ENCODE measurements around the gene PTEN. TPM values are rescaled to one million over a fixed set of nuclear protein-coding genes. Genes with fewer than 3 reads are reported as not detected.
"Not testable (repeated sequence)": the region's sequence is repeated elsewhere in the genome, so short reads cannot be mapped to it uniquely, and the experiment has no call there.

PTEN gene
- total RNA-seq, 3 donors from 2014 or later = 178 to 366 (median 186) TPM

DNA sequence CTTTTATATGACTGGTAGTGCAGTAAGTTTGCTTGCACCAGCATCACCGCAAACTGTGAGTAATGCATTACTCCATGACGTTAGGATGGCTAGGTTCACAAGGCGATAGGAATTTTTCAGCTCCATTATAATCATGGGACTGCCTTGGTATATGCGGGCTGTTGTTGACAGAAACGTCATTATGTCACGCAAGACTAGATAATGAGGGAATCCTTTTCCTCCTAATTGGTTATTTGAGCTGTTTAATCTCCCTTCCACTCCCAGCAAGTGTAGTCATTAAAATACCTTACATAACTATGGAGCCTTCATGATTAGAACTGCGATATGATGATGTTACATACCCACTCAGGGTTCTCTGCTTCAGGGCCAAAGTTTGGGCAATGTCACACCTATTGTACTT lies 17.4 kb upstream of the PTEN start:
- intact Hi-C loops (cut with DNase I; ENCODE audit: low total_unique reads) = no loop called here
- no peak for DNase-seq (ENCODE audit: low spot score in 2 of 2)
- Histone ChIP-seq H3K4me1 (no peaks in the 10 kb centered on the region), H3K9me3 (no peaks in the 10 kb centered on the region), H3K27me3 (no peaks in the 10 kb centered on the region), H3K36me3 (no peaks in the 10 kb centered on the region), H3K4me3 (no peak overlapping the region), H3K27ac (no peak overlapping the region)
- TF ChIP-seq POLR2A (IDR thresholded peaks at IDR 0.05) = no peak
- TF ChIP-seq POLR2AphosphoS5 (IDR thresholded peaks at IDR 0.05) = no peak
- TF ChIP-seq, protein P1, sequence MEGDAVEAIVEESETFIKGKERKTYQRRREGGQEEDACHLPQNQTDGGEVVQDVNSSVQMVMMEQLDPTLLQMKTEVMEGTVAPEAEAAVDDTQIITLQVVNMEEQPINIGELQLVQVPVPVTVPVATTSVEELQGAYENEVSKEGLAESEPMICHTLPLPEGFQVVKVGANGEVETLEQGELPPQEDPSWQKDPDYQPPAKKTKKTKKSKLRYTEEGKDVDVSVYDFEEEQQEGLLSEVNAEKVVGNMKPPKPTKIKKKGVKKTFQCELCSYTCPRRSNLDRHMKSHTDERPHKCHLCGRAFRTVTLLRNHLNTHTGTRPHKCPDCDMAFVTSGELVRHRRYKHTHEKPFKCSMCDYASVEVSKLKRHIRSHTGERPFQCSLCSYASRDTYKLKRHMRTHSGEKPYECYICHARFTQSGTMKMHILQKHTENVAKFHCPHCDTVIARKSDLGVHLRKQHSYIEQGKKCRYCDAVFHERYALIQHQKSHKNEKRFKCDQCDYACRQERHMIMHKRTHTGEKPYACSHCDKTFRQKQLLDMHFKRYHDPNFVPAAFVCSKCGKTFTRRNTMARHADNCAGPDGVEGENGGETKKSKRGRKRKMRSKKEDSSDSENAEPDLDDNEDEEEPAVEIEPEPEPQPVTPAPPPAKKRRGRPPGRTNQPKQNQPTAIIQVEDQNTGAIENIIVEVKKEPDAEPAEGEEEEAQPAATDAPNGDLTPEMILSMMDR (IDR thresholded peaks at IDR 0.05) = no peak

DNA sequence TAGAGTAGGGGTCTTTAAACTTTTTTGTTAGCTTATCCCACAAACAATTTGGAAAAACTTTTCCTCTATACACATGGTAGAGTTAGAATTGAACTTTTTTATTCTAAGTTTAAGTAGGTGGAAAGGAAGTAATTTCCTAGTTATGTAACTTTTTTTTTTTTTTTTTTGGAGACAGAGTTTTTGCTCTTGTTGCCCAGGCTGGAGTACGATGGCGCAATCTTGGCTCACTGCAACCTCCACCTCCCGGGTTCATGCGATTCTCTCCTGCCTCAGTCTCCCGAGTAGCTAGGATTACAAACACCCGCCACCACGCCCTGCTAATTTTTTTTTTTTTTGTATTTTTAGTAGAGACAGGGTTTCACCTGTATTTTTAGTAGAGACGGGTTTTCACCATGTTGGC lies 16.7 kb upstream of the PTEN start:
- H3K9me3 ChIP-seq; intact Hi-C loops (cut with DNase I; ENCODE audit: low total_unique reads); H3K27me3 ChIP-seq; H3K4me3 ChIP-seq; H3K36me3 ChIP-seq; DNase-seq (ENCODE audit: low spot score in 2 of 2); H3K27ac ChIP-seq; H3K4me1 ChIP-seq: not testable (repeated sequence)

DNA sequence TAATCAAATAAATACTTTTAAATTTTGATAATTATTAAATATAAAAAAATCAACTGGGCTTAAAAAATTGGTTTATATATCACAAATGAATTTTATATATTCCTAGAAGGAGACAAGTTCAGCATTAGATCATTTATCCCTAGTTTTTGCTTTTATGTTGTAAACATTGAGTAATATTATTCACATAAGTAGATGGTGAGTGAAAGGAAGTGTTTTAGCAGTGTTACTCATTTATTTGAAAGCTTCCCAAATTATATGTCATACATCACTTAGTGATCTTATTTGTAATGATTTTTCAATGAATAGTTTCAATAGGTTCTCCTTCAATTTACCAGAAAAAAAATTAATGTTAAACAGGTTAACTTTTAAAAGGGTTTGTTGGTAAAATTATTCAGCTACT lies 15.9 kb upstream of the PTEN start:
- Histone ChIP-seq H3K4me3 (no peak overlapping the region), H3K4me1 (no peaks in the 10 kb centered on the region), H3K27me3 (no peaks in the 10 kb centered on the region), H3K36me3 (no peaks in the 10 kb centered on the region), H3K9me3 (no peaks in the 10 kb centered on the region), H3K27ac (no peak overlapping the region)
- TF ChIP-seq POLR2A (IDR thresholded peaks at IDR 0.05) = no peak
- TF ChIP-seq, protein P1 (IDR thresholded peaks at IDR 0.05) = no peak
- no peak for TF ChIP-seq POLR2AphosphoS5 (IDR thresholded peaks at IDR 0.05)
- intact Hi-C loops (cut with DNase I; ENCODE audit: low total_unique reads) = no loop called here
- no peak for DNase-seq (ENCODE audit: low spot score in 2 of 2)

DNA sequence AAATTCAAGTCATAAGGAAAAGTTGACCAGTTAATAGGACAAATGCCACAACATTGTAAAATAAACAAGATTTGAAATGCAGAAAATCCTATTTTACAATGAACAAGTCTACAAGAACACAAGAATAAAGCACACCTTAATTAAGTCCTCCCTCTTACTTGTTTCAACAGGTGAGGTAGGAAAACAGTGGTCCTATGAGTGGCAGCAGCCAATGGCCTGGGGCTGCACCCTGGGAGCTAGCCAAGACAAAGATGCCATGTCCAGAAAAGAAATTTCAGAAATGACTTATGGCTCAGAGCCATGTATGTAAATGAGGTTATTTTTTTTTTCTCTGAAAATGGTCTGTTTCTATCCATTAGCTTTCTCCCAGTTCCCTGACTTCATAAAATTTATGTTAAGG lies 14.4 kb upstream of the PTEN start:
- intact Hi-C loops (cut with DNase I; ENCODE audit: low total_unique reads) = no loop called here
- no peak overlapping the region for H3K4me3 ChIP-seq
- peak; percentile 60 to 63 for DNase-seq (ENCODE audit: low spot score in 2 of 2)
- H3K27me3 ChIP-seq = no peaks in the 10 kb centered on the region
- H3K36me3 ChIP-seq = no peaks in the 10 kb centered on the region
- no peaks in the 10 kb centered on the region for H3K9me3 ChIP-seq
- H3K27ac ChIP-seq = no peak overlapping the region
- no peaks in the 10 kb centered on the region for H3K4me1 ChIP-seq
- no peak for TF ChIP-seq POLR2A (IDR thresholded peaks at IDR 0.05)
- TF ChIP-seq POLR2AphosphoS5 (IDR thresholded peaks at IDR 0.05) = no peak
- TF ChIP-seq, protein P1 (IDR thresholded peaks at IDR 0.05) = no peak

DNA sequence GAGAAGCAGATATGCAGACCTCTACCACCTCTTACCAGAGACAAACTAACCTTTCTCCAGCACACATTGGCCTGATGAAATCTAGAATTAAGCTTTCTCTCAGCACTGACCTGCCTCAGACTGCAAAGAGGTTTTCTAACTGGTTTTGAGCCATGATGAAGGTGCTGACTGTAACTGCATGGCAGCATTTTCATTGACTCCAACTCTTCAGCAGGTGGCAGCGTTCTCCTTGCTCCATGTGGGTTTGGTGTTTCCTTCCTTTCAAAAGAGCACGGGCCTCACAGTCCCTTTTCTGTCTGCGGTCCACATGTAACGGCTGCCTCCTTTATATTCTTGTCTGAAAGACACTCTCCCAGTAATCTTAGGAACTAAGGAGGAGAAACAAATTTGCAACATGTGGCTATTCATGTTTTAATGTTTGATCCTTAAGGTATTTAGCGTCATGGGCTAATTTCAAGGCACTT lies 12.7 kb upstream of the PTEN start:
- no peaks in the 10 kb centered on the region for H3K36me3 ChIP-seq
- H3K9me3 ChIP-seq = no peaks in the 10 kb centered on the region
- H3K4me1 ChIP-seq = no peaks in the 10 kb centered on the region
- H3K4me3 ChIP-seq = no peak overlapping the region
- intact Hi-C loops (cut with DNase I; ENCODE audit: low total_unique reads) = no loop called here
- no peaks in the 10 kb centered on the region for H3K27me3 ChIP-seq
- TF ChIP-seq POLR2AphosphoS5 (IDR thresholded peaks at IDR 0.05) (peak in 1 of 3 donors; percentile 27), POLR2A (IDR thresholded peaks at IDR 0.05) (no peak)
- TF ChIP-seq, protein P1 (IDR thresholded peaks at IDR 0.05) = peak; percentile 40 to 69 (median 69)
- peak in 1 of 2 donors; percentile 63 for DNase-seq (ENCODE audit: low spot score in 2 of 2)
- no peak overlapping the region for H3K27ac ChIP-seq

DNA sequence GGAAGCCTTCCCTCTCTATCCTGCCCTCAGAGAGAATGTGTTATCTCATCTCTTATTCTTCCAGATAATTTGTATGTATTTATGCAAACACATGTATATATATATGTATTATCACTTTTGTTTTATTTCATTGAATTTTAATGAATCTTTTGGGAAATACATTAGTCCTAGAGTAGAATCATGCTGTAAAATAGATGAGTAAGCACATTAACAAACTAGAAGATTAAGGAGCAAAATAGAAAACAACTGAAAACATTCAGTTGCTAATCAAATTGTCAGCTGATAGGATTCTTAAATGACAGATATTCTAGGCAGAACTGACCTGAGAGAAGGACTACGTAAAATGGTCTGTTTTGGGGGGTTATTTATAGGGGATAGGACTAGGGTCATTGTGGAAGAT lies 11.3 kb upstream of the PTEN start:
- DNase-seq (ENCODE audit: low spot score in 2 of 2) = no peak
- H3K4me3 ChIP-seq = no peak overlapping the region
- no peak overlapping the region for H3K27ac ChIP-seq
- no peaks in the 10 kb centered on the region for H3K36me3 ChIP-seq
- H3K4me1 ChIP-seq = no peaks in the 10 kb centered on the region
- no peaks in the 10 kb centered on the region for H3K27me3 ChIP-seq
- intact Hi-C loops (cut with DNase I; ENCODE audit: low total_unique reads) = no loop called here
- TF ChIP-seq POLR2AphosphoS5 (IDR thresholded peaks at IDR 0.05) = no peak
- no peak for TF ChIP-seq POLR2A (IDR thresholded peaks at IDR 0.05)
- TF ChIP-seq, protein P1 (IDR thresholded peaks at IDR 0.05) = no peak
- no peaks in the 10 kb centered on the region for H3K9me3 ChIP-seq

DNA sequence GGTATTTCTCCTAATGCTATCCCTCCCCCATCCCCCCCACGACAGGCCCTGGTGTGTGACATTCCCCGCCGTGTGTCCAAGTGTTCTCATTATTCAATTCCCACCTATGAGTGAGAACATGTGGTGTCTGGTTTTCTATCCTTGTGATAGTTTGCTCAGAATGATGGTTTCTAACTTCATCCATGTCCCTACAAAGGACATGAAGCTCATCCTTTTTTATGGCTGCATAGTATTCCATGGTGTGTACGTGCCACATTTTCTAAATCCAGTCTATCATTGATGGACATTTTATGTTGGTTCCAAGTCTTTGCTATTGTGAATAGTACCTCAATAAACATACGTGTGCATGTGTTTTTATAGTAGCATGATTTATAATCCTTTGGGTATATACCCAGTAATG lies 8.2 kb upstream of the PTEN start:
- DNase-seq (ENCODE audit: low spot score in 2 of 2); H3K27me3 ChIP-seq; intact Hi-C loops (cut with DNase I; ENCODE audit: low total_unique reads); H3K36me3 ChIP-seq; H3K4me1 ChIP-seq; H3K27ac ChIP-seq; H3K4me3 ChIP-seq; H3K9me3 ChIP-seq: not testable (repeated sequence)

DNA sequence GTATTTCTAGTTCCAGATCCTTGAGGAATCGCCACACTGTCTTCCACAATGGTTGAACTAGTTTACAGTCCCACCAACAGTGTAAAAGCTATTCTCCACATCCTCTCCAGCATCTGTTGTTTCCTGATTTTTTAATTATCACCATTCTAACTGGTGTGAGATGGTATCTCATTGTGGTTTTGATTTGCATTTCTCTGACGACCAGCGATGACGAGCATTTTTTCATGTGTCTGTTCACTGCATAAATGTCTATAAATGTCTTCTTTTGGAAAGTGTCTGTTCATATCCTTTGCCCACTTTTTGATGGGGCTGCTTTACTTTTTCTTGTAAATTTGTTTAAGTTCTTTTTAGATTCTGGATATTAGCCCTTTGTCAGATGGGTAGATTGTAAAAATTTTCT lies 7.8 kb upstream of the PTEN start:
- H3K4me3 ChIP-seq; DNase-seq (ENCODE audit: low spot score in 2 of 2); intact Hi-C loops (cut with DNase I; ENCODE audit: low total_unique reads); H3K9me3 ChIP-seq; H3K27ac ChIP-seq; H3K4me1 ChIP-seq; H3K36me3 ChIP-seq; H3K27me3 ChIP-seq: not testable (repeated sequence)

Data from breast epithelium (tissue), 4 donors.